ENCODE data around the gene ARSG. TPM values are rescaled to one million over a fixed set of nuclear protein-coding genes. Genes with fewer than 3 reads are reported as not detected.

Gene ARSG
- total RNA-seq, 1 experiment from 2014 or later: 7.9 TPM

- ChIA-PET CTCF (interaction anchor here (0.5 to 3.7 kb wide), 8 partner anchors 13 to 334 kb away, joined by 3 to 33 read pairs (median 8); partner anchors contain the start of genes AMZ2 and WIPI1), POLR2A (no interaction called here)
- peaks cover 5% of the 10 kb centered on the region; the same call in 1 of the 2 replicates for H3K36me3 Mint-ChIP-seq
- no peaks in the 10 kb centered on the region for H3K27me3 Mint-ChIP-seq (ENCODE audit: low read depth)
- no peaks in the 10 kb centered on the region for H3K9me3 Mint-ChIP-seq
- ATAC-seq (no peak), DNase-seq (ENCODE audit: low spot score) (no peak)
- peak; percentile 27; the same call in 1 of the 2 replicates for TF ChIP-seq GABPB1 (CRISPR knock-in tag; IDR thresholded peaks at IDR 0.05)
- TF ChIP-seq, protein P1, sequence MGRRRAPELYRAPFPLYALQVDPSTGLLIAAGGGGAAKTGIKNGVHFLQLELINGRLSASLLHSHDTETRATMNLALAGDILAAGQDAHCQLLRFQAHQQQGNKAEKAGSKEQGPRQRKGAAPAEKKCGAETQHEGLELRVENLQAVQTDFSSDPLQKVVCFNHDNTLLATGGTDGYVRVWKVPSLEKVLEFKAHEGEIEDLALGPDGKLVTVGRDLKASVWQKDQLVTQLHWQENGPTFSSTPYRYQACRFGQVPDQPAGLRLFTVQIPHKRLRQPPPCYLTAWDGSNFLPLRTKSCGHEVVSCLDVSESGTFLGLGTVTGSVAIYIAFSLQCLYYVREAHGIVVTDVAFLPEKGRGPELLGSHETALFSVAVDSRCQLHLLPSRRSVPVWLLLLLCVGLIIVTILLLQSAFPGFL (CRISPR knock-in tag; IDR thresholded peaks at IDR 0.05; ENCODE audit: borderline replicate concordance): no peak
- peaks cover 32% of the 10 kb centered on the region for H3K4me1 Mint-ChIP-seq
- H3K4me3 Mint-ChIP-seq: no peak overlapping the region
- H3K27ac Mint-ChIP-seq: peak overlapping the region; percentile 26; the same call in 1 of the 2 replicates
These were observed 146.9 kb downstream of the ARSG start for GRCh38 chr17:68437979-68438822.

GRCh38 chr17:68439656-68440290 is 148.5 kb downstream of the ARSG start:
- no peak for ATAC-seq
- peaks cover 2% of the 10 kb centered on the region; the same call in 1 of the 2 replicates for H3K36me3 Mint-ChIP-seq
- H3K4me1 Mint-ChIP-seq: peaks cover 32% of the 10 kb centered on the region
- TF ChIP-seq CREB1 (CRISPR knock-in tag; IDR thresholded peaks at IDR 0.05) (no peak), ZNF423 (CRISPR knock-in tag; IDR thresholded peaks at IDR 0.05) (no peak), MLX (CRISPR knock-in tag; IDR thresholded peaks at IDR 0.05) (no peak), AR (CRISPR knock-in tag; IDR thresholded peaks at IDR 0.05) (no peak), MXD4 (CRISPR knock-in tag; IDR thresholded peaks at IDR 0.05; ENCODE audit: borderline replicate concordance) (no peak), FOXJ3 (CRISPR knock-in tag; IDR thresholded peaks at IDR 0.05; ENCODE audit: borderline replicate concordance) (no peak), MYBL2 (CRISPR knock-in tag; IDR thresholded peaks at IDR 0.05) (no peak), SMAD4 (CRISPR knock-in tag; IDR thresholded peaks at IDR 0.05) (no peak), ZNF396 (CRISPR knock-in tag; IDR thresholded peaks at IDR 0.05; ENCODE audit: borderline replicate concordance) (no peak), ZNF263 (CRISPR knock-in tag; IDR thresholded peaks at IDR 0.05; ENCODE audit: low read depth) (no peak), E2F4 (CRISPR knock-in tag; IDR thresholded peaks at IDR 0.05; ENCODE audit: borderline replicate concordance, low read depth) (no peak)
- ChIA-PET CTCF (interaction anchor here (1.6 kb wide), 1 partner anchor 18 kb away, joined by 3 read pairs; the partner anchor contains the start of gene WIPI1), POLR2A (no interaction called here)
- H3K27ac Mint-ChIP-seq: 0 out of 2 replicates have a peak overlapping the region, but pooled peaks have one; percentile 11
- no peak overlapping the region for H3K4me3 Mint-ChIP-seq
- DNase-seq (ENCODE audit: low spot score): no peak
- H3K27me3 Mint-ChIP-seq (ENCODE audit: low read depth): no peaks in the 10 kb centered on the region
- H3K9me3 Mint-ChIP-seq: no peaks in the 10 kb centered on the region

- ATAC-seq (no peak), DNase-seq (ENCODE audit: low spot score) (no peak)
- no peak overlapping the region for H3K4me3 Mint-ChIP-seq
- TF ChIP-seq ATF1 (CRISPR knock-in tag; IDR thresholded peaks at IDR 0.05) (no peak), NFATC4 (CRISPR knock-in tag; IDR thresholded peaks at IDR 0.05) (no peak)
- no peak overlapping the region for H3K27ac Mint-ChIP-seq
- peaks cover 2% of the 10 kb centered on the region; the same call in 1 of the 2 replicates for H3K36me3 Mint-ChIP-seq
- ChIA-PET CTCF (interaction anchor here (1.2 kb wide), 2 partner anchors 9 to 42 kb away, joined by 3 to 4 read pairs; no protein-coding TSS in a partner anchor), POLR2A (no interaction called here)
- no peaks in the 10 kb centered on the region for H3K9me3 Mint-ChIP-seq
- peaks cover 32% of the 10 kb centered on the region for H3K4me1 Mint-ChIP-seq
- no peaks in the 10 kb centered on the region for H3K27me3 Mint-ChIP-seq (ENCODE audit: low read depth)
These were observed 149.2 kb downstream of the ARSG start for GRCh38 chr17:68440526-68440925.
